Psoas muscle (tissue), 8 donors: ENCODE measurements around the gene SLC24A3. TPM values are rescaled to one million over a fixed set of nuclear protein-coding genes. Genes with fewer than 3 reads are reported as not detected.

Source experiments
- ATAC-seq, 4 donors: fragments of 200-7000 bp; cut with Tn5 transposase; one replicate each; pipeline ENCODE4 v1.9.1; 2020; ENCODE audit warnings: moderate library complexity in 3 of 4, mild to moderate bottlenecking in 2 of 4
- DNase-seq, 2 donors: peaks; one replicate each; pipeline ENCODE4 v3.0.0-alpha.2; 2020
- H3K27ac ChIP-seq: fragments of 200-600 bp; one replicate; pipeline ENCODE4 v1.8.0; 2022
- H3K27me3 ChIP-seq, 3 donors: fragments of 200-600 bp in 1 of 3; one replicate each; pipeline versions ENCODE4 v1.6.1 to v1.8.0; 2013 to 2022; ENCODE audit warnings: low read length in 2 of 3, mild to moderate bottlenecking in 2 of 3, moderate library complexity in 1 of 3; ENCODE audit not compliant: insufficient read depth in 3 of 3
- H3K36me3 ChIP-seq, 2 donors: fragments of 200-600 bp in 1 of 2; one replicate each; pipeline versions ENCODE4 v1.6.1 to v1.8.0; 2013 to 2022; ENCODE audit warnings: low read depth in 1 of 2, mild to moderate bottlenecking in 1 of 2, moderate library complexity in 1 of 2; ENCODE audit not compliant: insufficient read depth in 1 of 2
- H3K4me1 ChIP-seq: fragments of 200-600 bp; one replicate; pipeline ENCODE4 v1.8.0; 2022
- H3K4me3 ChIP-seq: fragments of 200-600 bp; one replicate; pipeline ENCODE4 v1.8.0; 2022; ENCODE audit warnings: mild to moderate bottlenecking
- H3K9me3 ChIP-seq: fragments of 200-600 bp; one replicate; pipeline ENCODE4 v1.8.0; 2022
- WGBS, 3 donors: extraction: QIAGEN DNeasy Blood & Tissue Kit; methylation state at CpG; one replicate each; pipeline versions ENCODE4 v1.1.6 to v1.1.7; 2013; 5-methylcytosine and 5-hydroxymethylcytosine counted together
- intact Hi-C, 2 donors: fragments of 100-400 bp; cut with DNase I; formaldehyde crosslinking; loops; one replicate each; pipeline versions ENCODE4 v1.11.0 to v1.14.2; 2022
- polyA plus RNA-seq, 3 donors: library from polyadenylated mRNA; stranded (reverse); fragments of 200-250 nt; gene quantifications; one replicate each; pipeline ENCODE4 v1.2.3, GENCODE V29; 2013
- total RNA-seq, 4 donors: library from RNA; stranded (reverse); fragmentation: NEBNext Ultra II Directional in 2 of 4; extraction: Animal tissue kit (Norgen Biotek cat#: 25700) in 2 of 4; gene quantifications; one replicate each; pipeline versions ENCODE4 v1.2.1 to v1.2.4, GENCODE V29; 2021 to 2023
- TF ChIP-seq, protein P1 (sequence below): fragments of 200-600 bp; IDR thresholded peaks from one replicate; pipeline ENCODE4 v1.8.0; 2022; ENCODE audit warnings: antibody characterized with exemption
- donor health status: healthy with polysubstance abuse.
- donor health status: DM: no; HTN: no; CAD: no; lungs with moderate emphysema.
- donor health status: Bipolar disorder and iron deficiency.
- donor health status: healthy.
- donor health status: DM: yes; HTN: yes; CAD: no.
- donor health status: DM: no; HTN: no; CAD: no.
- donor health status: DM: no; HTN: no; CAD: no.
- donor health status: DM: yes; HTN: yes; CAD: no.

SLC24A3 gene
- total and polyA plus RNA-seq, 7 donors, result 3.0 to 24.4 (median 8.2) TPM

- Histone ChIP-seq H3K4me1 (peaks cover 39% of the 10 kb centered on the region), H3K4me3 (no peak overlapping the region), H3K27ac (peak overlapping the region; percentile 85), H3K9me3 (no peaks in the 10 kb centered on the region), H3K36me3 (no peaks in the 10 kb centered on the region), H3K27me3 (no peaks in the 10 kb centered on the region)
- no peak for DNase-seq
- TF ChIP-seq, protein P1, sequence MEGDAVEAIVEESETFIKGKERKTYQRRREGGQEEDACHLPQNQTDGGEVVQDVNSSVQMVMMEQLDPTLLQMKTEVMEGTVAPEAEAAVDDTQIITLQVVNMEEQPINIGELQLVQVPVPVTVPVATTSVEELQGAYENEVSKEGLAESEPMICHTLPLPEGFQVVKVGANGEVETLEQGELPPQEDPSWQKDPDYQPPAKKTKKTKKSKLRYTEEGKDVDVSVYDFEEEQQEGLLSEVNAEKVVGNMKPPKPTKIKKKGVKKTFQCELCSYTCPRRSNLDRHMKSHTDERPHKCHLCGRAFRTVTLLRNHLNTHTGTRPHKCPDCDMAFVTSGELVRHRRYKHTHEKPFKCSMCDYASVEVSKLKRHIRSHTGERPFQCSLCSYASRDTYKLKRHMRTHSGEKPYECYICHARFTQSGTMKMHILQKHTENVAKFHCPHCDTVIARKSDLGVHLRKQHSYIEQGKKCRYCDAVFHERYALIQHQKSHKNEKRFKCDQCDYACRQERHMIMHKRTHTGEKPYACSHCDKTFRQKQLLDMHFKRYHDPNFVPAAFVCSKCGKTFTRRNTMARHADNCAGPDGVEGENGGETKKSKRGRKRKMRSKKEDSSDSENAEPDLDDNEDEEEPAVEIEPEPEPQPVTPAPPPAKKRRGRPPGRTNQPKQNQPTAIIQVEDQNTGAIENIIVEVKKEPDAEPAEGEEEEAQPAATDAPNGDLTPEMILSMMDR, result no peak
- intact Hi-C loops, result no loop called here
- peak in 3 of 4 donors; percentile 54 to 74 (median 72) for ATAC-seq
- 61 to 72% (median 69%) methylated on average over 9 of the region's 9 CpGs for WGBS, 3 donors
These were observed 48.1 kb downstream of the SLC24A3 start for GRCh38 chr20:19260412-19261090.

GRCh38 chr20:19264191-19264590, 51.7 kb downstream of the SLC24A3 start:
- Histone ChIP-seq H3K4me3 (no peak overlapping the region), H3K27ac (no peak overlapping the region), H3K4me1 (peaks cover 15% of the 10 kb centered on the region), H3K9me3 (no peaks in the 10 kb centered on the region), H3K36me3 (no peaks in the 10 kb centered on the region), H3K27me3 (no peaks in the 10 kb centered on the region)
- intact Hi-C loops, result no loop called here
- TF ChIP-seq, protein P1, result no peak
- DNase-seq (no peak), ATAC-seq (no peak)
- 91 to 93% (median 92%) methylated on average over 7 of the region's 7 CpGs for WGBS, 3 donors

GRCh38 chr20:19265646-19266374, 53.4 kb downstream of the SLC24A3 start:
- Histone ChIP-seq H3K4me3 (no peak overlapping the region), H3K27ac (no peak overlapping the region), H3K36me3 (no peaks in the 10 kb centered on the region), H3K4me1 (no peaks in the 10 kb centered on the region), H3K9me3 (no peaks in the 10 kb centered on the region), H3K27me3 (no peaks in the 10 kb centered on the region)
- TF ChIP-seq, protein P1, result no peak
- ATAC-seq, result no peak
- intact Hi-C loops, result no loop called here
- DNase-seq, result no peak
- WGBS, 3 donors, result 94 to 97% (median 95%) methylated on average over 3 of the region's 3 CpGs

- ATAC-seq (no peak), DNase-seq (no peak)
- H3K27ac ChIP-seq, result no peak overlapping the region
- 90 to 93% (median 93%) methylated on average over 2 of the region's 2 CpGs for WGBS, 3 donors
- H3K9me3 ChIP-seq, result no peaks in the 10 kb centered on the region
- H3K4me1 ChIP-seq, result no peaks in the 10 kb centered on the region
- H3K4me3 ChIP-seq, result no peak overlapping the region
- TF ChIP-seq, protein P1, result no peak
- no peaks in the 10 kb centered on the region for H3K27me3 ChIP-seq
- intact Hi-C loops, result no loop called here
- H3K36me3 ChIP-seq, result no peaks in the 10 kb centered on the region
These were observed 56.0 kb downstream of the SLC24A3 start for GRCh38 chr20:19268426-19268825.
